Cardiac atrium fibroblast (primary cell): Measurements from ENCODE around the gene PKDCC. TPM values are rescaled to one million over a fixed set of nuclear protein-coding genes. Genes with fewer than 3 reads are reported as not detected.

Source experiments
- total RNA-seq: library from RNA; depleted of rRNA; stranded (reverse); fragments of >200 nt; gene quantifications from 2 replicates; pipeline ENCODE4 v1.2.3, GENCODE V29; 2015

Gene PKDCC
- total RNA-seq: 94.1 and 99.8 TPM in 2 replicates

GRCh38 chr2:42047488-42048298 lies at the start of gene PKDCC:
Gene PKDCC (plus strand): TSS chr2:42048021. CDS start chr2:42048200, 179 bp downstream.

Other genes with a start within 250 kb of the PKDCC start
- 55.1 and 56.3 TPM in 2 replicates for gene EML4, start 121.3 kb downstream of the PKDCC start, total RNA-seq